C1 segment of cervical spinal cord (tissue), 14 donors: Measurements from ENCODE around the gene FAM174C.
A peak's percentile ranks its signal among the peaks of the same experiment; 100 is the strongest.

ENCODE experiments used
- DNase-seq, 14 donors: peaks; one replicate each; lab custom pipeline; 2025; lab: John Stamatoyannopoulos, UW

FAM174C gene

GRCh38 chr19:1260749-1261537 is 14.4 kb upstream of the FAM174C start:
- peak; percentile 43 to 94 (median 89) for DNase-seq

DNA sequence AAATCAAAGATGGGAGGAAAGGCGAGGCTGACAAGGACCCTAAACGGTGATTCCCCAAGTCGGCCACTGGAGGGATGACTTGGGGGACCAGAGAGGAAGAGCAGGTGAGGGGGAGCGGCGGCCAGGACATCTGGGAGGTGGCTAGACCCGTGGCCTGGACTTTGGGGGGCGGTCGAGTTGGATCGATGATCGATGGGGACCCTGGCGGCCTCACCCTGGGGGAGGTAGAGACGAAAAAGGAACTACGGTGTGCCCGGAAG is 13.9 kb upstream of the FAM174C start:
- peak in 1 of 14 donors; percentile 41 for DNase-seq

- DNase-seq, result peak in 9 of 14 donors; percentile 31 to 80 (median 62)
Measured at GRCh38 chr19:1261798-1262622, 13.3 kb upstream of the FAM174C start.

- DNase-seq, result no peak
Measured at GRCh38 chr19:1262623-1263123, 12.7 kb upstream of the FAM174C start.

- DNase-seq, result no peak
Measured at GRCh38 chr19:1263188-1263587, 12.1 kb upstream of the FAM174C start.

DNA sequence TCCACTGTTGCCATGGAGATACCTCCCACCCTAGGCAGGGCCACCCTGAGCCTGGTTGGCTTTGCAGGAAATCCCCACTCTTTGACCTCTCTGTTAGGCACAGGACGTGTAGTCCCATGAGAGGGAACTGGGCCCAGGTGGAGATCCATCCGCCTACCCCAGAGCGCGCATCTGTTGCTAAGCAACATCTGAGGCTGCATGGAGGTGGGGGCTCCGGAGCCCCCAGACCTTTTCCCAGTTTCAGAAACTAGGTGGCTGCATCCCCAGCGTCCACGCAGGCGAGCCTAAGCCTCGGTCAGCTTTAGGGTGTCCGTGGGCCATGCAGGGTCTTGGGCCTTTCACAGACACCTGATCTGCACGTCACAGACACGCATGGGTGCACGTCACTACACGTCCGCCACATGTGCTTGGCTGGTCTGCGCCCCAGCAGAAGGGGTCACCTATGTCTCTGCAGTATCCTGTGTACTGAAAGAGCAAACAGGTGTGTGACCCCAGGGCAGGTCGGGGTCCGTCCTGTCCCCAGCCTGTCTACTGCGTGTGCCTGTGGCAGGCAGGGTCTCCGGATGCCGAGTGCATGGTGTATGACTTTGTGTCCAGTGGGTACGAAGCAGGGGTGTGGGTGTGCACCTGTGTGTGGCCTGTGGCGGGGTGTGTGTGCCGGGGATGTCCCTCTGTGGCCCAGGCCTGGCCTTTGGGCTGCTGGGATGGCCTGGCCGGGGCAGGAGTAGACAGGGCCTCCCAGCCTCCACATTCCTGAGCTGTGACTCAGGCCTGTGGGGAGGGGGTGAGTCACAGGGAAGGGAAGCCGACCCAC is 10.3 kb upstream of the FAM174C start:
- peak in 1 of 14 donors; percentile 45 for DNase-seq

- DNase-seq, result peak in 1 of 14 donors; percentile 53
Measured at GRCh38 chr19:1265615-1266128, 9.7 kb upstream of the FAM174C start.

GRCh38 chr19:1266129-1266915 is 9.0 kb upstream of the FAM174C start:
- DNase-seq, result peak in 10 of 14 donors; percentile 36 to 82 (median 64)

- peak; percentile 20 to 84 (median 66) for DNase-seq
Measured at GRCh38 chr19:1266916-1267476, 8.3 kb upstream of the FAM174C start.

GRCh38 chr19:1267477-1268225 is 7.7 kb upstream of the FAM174C start:
- peak in 1 of 14 donors; percentile 60 for DNase-seq

GRCh38 chr19:1268226-1269064 is 6.9 kb upstream of the FAM174C start:
- DNase-seq, result peak in 2 of 14 donors; percentile 46 to 66

- peak; percentile 85 to 99 (median 96) for DNase-seq
Measured at GRCh38 chr19:1269065-1269477, 6.3 kb upstream of the FAM174C start, which contains the start of gene CIRBP. Gene CIRBP (plus strand): TSS chr19:1269332. CDS start chr19:1270934, 1,602 bp downstream.

DNA sequence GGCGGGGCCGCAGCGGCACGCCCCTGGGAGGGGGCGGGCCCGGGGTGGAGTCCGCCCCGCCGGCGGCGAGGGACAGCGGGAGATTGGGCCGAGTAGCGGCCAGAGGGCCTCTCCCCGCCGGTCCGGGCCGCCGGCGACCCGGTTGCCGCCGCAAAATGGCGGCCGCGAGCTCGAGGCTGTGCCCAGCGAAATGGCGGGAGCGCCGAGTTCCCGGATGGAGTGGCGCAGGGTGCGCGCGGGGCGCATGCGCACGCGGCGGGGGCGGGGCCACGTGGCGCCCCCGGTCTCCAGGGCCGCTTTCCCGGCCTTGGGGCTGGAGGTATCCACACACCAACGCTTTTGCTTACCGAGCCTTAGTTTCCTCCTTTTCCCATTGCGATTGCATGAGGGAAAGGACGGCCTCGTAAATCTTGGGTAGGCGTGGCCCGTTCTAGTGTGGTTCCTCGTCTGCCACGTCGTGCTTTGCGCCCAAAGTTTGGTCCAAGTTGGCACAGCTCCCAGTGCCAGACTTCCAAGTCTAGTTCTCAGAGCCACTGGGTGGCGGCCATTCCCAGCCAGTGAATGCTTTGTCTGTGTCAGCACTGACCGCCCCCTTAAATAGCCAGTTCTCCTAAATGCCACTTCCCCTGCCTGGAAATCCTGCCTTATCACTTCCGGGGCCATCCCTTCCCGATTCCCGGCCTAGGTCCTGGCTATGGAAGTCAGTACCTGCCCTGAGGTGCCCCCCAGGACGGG is 5.7 kb upstream of the FAM174C start:
- DNase-seq, result peak in 13 of 14 donors; percentile 39 to 93 (median 81)

DNA sequence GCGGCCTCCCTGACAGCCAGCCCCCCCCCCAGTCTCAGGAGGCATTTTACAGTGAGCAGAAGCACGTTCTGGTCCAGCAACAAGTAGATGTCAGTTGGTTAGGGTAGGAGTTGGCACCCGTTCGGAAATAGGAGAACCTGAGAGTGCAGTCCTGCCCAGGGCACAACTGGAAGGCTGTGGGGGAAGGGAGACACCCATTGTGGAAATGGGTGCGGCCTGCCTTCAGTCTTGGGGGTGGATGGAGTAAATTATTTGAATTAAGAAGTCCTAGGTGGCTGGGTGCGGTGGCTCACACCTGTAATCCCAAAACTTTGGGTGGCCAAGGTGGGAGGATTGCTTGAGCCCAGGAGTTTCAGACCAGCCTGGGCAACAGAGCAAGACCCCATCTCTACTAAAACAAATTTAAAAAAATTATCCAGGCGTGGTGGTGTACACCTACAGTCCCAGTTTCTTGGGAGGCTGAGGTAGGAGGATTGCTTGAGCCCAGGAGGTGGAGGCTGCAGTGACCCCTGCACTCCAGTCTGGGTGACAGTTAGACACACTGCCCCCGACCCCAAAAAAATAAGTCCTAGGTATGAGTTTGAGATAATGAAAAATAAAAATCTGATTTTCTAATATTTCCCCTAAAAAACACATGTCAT is 5.0 kb upstream of the FAM174C start:
- no peak for DNase-seq

DNA sequence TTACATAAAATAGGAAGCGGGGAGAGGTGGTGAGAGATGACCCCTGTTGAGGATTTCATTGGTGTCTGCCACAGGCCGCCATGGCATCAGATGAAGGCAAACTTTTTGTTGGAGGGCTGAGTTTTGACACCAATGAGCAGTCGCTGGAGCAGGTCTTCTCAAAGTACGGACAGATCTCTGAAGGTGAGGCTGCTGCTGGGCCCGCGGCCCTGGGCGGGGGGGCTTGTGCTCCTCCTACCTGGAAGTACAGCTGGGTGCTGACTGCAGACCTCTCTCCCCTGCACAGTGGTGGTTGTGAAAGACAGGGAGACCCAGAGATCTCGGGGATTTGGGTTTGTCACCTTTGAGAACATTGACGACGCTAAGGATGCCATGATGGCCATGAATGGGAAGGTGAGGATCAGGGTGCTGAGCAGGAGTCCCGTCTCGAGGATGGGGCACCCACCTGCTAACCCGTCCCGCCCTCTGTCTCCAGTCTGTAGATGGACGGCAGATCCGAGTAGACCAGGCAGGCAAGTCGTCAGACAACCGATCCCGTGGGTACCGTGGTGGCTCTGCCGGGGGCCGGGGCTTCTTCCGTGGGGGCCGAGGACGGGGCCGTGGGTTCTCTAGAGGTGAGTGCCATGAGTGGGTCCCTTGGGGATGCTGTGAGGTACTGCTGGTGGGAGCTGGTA is 4.3 kb upstream of the FAM174C start:
- no peak for DNase-seq

DNA sequence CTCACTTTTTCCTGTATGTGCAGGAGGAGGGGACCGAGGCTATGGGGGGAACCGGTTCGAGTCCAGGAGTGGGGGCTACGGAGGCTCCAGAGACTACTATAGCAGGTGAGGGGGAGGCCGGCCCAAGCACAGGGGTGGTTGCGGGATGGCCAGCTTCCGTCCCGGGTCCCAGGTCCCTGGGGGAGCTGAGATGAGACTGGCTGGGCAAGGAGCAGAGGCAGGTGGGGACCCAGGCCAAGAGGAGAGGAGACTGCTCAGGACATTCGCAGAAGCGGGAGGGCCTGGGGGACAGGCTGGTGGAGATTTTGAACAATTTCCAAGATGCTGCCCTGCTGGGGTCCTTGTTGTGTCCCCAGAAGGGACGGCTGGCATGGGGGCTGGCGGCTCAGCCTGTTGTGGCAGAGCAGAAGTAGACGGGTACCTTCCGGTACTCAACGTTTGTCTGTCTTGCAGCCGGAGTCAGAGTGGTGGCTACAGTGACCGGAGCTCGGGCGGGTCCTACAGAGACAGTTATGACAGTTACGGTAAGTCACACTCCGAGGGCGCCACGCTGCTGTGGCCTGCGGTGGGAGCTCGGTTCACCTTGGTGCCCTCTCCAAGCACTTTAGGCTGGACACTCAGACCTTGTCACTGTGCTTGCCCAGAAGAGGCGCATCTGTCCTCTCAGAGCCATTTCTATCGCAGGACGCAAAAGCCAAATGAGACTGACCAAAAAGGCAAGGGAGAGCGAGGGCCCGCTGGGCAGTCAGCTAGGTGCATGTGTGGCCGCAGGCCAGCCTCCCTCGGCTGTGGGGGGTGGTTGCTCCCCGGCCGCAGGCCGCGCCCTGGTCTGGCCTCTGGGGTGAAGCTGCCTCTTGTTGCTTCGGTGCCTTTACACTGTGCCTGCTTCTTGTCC is 3.6 kb upstream of the FAM174C start:
- DNase-seq, result peak in 2 of 14 donors; percentile 17 to 40
